Erythroblast (primary cell): ENCODE data around the gene TTC39B.

ENCODE experiments used
- DNase-seq, 2 experiments: peaks; one replicate each; lab custom pipeline; 2025; lab: John Stamatoyannopoulos, UW
- GATA1 ChIP-seq: IDR thresholded peaks from 2 replicates; pipeline ENCODE4 v1.6.1; 2011; ENCODE audit warnings: low read depth, mild to moderate bottlenecking, control low read depth, low read length, moderate library complexity
- POLR2A ChIP-seq: IDR thresholded peaks from 2 replicates; pipeline ENCODE4 v1.6.1; 2011; ENCODE audit warnings: mild to moderate bottlenecking, low read length

Gene TTC39B

DNA sequence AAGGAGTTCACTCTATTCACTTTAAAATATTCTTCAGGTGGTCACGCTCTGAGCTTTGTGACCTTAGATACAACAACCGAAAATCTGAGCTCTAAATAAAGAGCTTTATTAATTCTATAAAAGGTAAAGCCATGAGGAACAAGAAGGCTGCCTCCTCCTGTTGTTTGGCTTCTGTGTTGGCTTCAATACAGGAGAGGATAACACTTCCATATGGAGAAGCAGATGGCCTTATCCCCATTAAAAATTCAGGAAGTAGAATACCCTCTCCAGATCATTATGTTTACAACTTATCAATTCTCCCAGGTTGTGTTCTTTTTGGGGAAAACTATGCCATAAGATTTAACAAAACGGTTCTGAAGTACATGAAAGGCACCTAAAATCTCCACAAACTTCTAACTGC lies 128.4 kb downstream of the TTC39B start:
- DNase-seq, result no peak
- TF ChIP-seq POLR2A, result no peak
- TF ChIP-seq GATA1, result no peak

- DNase-seq, result no peak
- no peak for TF ChIP-seq POLR2A
- TF ChIP-seq GATA1, result no peak
Measured at GRCh38 chr9:15176836-15177235, 130.2 kb downstream of the TTC39B start.

DNA sequence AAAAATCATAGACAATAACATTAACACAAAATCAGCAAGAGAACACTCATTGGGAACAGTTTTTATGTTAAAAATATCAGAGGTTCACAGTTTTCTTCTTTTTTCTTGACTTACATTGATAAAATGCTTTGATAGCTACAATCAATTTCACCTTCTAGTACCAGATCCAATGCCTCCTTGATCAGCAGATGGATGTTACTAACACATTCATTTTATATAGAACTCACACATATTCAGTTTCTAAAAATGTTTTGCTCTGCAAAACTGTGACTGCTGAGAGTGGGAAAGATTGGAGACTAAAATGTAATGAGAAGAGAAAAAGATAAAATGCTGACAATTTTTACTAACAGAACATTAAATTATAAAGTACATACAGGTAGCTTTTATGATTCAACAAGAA lies 143.1 kb downstream of the TTC39B start:
- DNase-seq, result no peak
- TF ChIP-seq GATA1, result no peak
- TF ChIP-seq POLR2A, result no peak

DNA sequence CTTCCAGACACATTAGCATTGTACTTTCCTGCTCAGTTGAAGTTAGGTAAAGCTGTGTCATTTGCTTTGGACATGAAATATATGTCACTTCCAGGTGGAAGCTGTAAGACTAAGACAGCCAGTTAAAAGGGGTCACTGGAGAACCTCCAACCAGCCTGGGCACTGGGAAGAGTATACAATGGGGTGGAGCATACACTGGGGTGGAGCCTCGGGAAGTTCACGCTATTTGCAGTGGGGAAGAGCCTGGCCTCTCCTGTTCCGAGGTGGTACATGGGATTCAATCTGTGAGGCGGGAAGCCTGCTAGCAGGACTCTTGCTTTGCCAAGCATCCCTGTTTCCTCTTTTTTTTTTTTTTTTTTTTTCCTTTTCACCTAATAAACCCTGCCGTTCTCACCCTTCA lies 145.3 kb downstream of the TTC39B start:
- DNase-seq, result no peak

GRCh38 chr9:15160673-15161072 lies 146.3 kb downstream of the TTC39B start:
- DNase-seq, result no peak
- TF ChIP-seq GATA1, result no peak
- TF ChIP-seq POLR2A, result no peak

More for the DNA sequence above, 145.3 kb downstream of the TTC39B start:
- TF ChIP-seq POLR2A (no peak), GATA1 (no peak)

DNA sequence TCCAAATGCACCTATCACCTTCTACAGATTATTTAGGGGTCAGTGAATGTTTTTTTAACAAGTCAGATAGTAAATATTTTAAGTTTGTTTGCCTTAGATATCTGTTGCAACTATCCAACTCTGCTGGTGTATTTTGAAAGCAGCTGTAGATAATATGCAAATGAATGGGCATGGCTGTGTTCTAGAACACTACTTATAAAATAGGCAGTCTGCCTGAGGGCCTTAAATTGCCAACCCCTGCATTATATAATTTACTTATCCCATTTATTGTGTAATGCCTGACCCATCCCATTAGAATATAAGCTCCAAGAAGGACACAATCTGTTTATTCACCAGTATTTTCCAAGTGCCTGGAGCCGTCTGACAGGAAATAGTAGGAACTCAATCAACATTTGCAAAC lies 149.0 kb downstream of the TTC39B start:
- TF ChIP-seq GATA1 (no peak), POLR2A (no peak)
- DNase-seq, result no peak

GRCh38 chr9:15157381-15157780 lies 149.6 kb downstream of the TTC39B start:
- TF ChIP-seq GATA1, result no peak
- no peak for TF ChIP-seq POLR2A
- no peak for DNase-seq

DNA sequence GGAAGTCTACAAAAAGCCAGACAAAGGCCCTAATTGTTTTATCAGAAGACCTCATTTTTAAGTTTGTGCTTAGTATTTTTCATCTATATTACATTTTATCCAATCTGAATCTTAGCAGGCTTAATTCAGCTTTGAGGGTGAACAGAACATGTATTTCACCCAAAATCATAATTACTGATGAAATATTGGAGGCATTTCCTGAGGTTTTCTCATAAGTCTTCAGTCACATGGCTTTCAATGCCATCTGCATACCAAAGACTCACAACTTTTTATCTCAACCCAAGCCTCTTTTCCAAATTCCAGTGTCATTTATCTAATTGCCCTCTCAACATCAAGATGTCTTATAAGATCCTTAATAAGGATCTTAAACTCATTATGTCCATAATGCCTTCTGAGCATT lies 150.8 kb downstream of the TTC39B start:
- TF ChIP-seq GATA1 (no peak), POLR2A (no peak)
- no peak for DNase-seq

GRCh38 chr9:15155826-15156225 lies 151.2 kb downstream of the TTC39B start:
- DNase-seq, result no peak
- TF ChIP-seq POLR2A (no peak), GATA1 (no peak)

DNA sequence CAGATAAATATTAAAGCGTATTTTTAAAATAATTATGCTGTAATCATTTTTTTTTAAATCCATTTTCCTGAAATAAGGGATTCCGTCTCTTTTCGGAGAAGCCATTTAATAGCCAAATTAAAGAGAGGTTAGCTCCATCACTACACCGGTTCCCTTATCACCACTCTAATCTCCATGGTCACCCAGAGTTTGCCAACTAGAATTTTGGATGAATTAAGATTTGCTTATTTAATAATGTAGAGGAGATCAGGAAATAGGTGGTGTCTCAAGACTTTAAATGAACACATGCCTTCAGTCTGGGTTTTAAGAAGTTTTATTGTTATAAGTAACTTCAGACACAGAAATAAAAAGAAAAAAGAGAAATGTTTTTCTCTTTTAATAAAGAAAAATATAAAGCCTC lies 151.7 kb downstream of the TTC39B start:
- DNase-seq, result no peak
- no peak for TF ChIP-seq POLR2A
- TF ChIP-seq GATA1, result no peak

DNA sequence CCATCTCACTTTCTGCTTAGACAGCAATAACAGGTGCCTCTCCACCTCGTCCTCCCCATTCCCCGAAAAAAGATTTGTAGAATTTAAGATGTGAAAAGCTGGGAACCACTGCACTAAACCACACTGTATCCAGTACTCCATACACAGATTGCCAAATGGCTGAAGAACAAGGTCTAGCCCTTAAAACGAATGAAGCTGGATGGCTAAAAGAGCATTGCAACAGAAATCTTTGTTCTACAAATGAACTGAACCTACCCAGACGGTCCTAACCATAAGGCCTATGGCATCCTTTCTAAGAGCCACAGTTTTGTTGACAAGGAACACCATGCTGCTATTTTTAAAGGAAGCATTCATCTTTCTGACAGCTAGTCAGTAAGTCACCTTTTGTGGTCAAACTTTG lies 152.3 kb downstream of the TTC39B start:
- no peak for TF ChIP-seq GATA1
- TF ChIP-seq POLR2A, result no peak
- DNase-seq, result no peak

DNA sequence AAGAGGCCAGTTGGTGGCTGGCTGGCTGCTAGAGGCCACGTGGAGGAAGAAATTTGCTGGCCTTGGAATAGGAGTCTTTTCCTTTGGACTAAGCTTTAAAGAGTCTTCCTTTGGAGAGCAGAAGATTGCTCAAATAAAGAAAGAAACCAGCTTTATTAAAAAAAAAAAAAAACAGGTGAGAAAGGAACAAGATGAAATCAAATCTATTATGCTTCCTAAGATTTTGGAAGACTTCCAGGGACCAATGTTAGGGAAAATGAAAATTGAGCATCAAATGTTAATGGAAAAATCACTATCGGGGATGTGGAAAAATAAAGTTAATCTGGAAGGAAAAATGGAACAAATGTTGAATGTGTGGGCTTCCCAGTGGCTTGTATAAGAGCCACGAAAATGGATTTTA lies 153.1 kb downstream of the TTC39B start:
- TF ChIP-seq GATA1 (no peak), POLR2A (no peak)
- no peak for DNase-seq

- no peak for DNase-seq
- TF ChIP-seq GATA1, result no peak
Measured at GRCh38 chr9:15150939-15151338, 156.1 kb downstream of the TTC39B start.

GRCh38 chr9:15149450-15149849 lies 157.6 kb downstream of the TTC39B start:
- TF ChIP-seq POLR2A, result no peak
- no peak for TF ChIP-seq GATA1

DNA sequence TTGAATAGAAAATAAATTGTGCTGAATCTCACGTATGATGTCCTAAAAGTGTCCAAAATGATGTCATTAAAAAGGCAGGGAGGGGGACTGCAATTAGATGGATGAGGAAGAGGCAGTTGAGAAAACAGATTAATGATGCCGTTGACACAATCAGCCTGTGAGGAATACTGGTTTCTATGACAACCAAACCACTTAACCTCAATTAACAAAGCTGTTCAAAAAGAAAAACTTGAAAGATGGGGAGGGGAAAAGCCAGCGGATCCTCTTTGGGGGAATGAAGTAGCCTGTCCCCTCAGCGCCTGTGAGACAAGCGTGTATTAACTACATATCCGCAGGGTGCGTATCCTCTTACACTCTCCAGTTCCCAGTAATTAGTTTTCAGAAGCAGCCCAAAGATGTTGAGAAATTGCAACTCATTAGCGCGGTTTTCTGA lies 160.7 kb downstream of the TTC39B start:
- DNase-seq, result no peak
- TF ChIP-seq GATA1 (no peak), POLR2A (no peak)

More at GRCh38 chr9:15149450-15149849, 157.6 kb downstream of the TTC39B start:
- DNase-seq, result no peak

GRCh38 chr9:15144622-15145061 lies 162.4 kb downstream of the TTC39B start:
- TF ChIP-seq POLR2A (no peak), GATA1 (no peak)
- DNase-seq, result no peak
